MM.1S (cell line): Measurements from ENCODE around the gene ZNF622.

ENCODE experiments used
- CTCF ChIP-seq: fragments of 300-600 bp; sonication (generic); IDR thresholded peaks from 2 replicates; pipeline ENCODE4 v1.5.1; 2016; ENCODE audit warnings: antibody characterized with exemption, low read length, mixed read lengths
- EZH2 ChIP-seq: fragments of 300-600 bp; sonication (generic); optimal IDR thresholded peaks from 2 replicates; pipeline ENCODE3; 2017; ENCODE audit warnings: low read depth, mild to moderate bottlenecking, antibody characterized with exemption, low read length, mixed read lengths
- EZH2phosphoT487 ChIP-seq: fragments of 300-600 bp; sonication (generic); IDR thresholded peaks from 2 replicates; pipeline ENCODE4 v1.6.1; 2018; ENCODE audit warnings: antibody characterized with exemption, low read length

DNA sequence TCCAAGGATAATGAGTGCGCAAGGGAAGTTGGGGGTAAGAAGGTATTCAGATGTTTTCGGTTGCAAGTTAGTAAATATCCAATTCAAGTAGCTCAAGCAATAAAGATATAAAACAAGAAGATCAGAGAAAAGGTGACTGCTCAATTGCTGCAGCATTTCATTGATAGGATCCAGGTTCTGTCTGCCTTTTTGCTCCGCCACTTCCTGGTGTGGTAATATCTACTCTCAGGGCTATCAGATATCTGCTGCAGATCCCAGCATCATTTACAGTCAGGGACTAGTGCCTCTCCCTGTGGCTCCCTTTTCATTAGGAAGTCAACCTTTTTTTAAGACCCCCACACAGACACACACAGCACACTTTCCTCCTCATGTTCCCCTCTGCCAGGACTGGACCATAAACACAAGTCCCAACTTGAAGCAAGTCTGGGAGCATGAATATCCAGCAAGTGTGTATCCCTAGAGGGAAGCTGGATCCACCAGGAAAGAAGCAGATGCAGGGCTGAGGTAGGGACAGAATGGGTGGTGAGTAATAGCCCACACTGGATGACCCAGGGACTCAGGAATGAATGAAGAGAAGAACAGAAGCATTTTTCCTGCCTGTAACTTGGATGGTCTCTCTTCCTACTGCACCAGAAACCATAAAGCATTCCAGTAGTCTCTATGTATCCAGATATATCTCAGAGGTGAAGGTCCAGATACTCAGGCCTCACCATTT, 53.7 kb downstream of the ZNF622 start:
- TF ChIP-seq CTCF (no peak), EZH2 (no peak), EZH2phosphoT487 (no peak)
